ENCODE results near the gene WDR1.

DNA sequence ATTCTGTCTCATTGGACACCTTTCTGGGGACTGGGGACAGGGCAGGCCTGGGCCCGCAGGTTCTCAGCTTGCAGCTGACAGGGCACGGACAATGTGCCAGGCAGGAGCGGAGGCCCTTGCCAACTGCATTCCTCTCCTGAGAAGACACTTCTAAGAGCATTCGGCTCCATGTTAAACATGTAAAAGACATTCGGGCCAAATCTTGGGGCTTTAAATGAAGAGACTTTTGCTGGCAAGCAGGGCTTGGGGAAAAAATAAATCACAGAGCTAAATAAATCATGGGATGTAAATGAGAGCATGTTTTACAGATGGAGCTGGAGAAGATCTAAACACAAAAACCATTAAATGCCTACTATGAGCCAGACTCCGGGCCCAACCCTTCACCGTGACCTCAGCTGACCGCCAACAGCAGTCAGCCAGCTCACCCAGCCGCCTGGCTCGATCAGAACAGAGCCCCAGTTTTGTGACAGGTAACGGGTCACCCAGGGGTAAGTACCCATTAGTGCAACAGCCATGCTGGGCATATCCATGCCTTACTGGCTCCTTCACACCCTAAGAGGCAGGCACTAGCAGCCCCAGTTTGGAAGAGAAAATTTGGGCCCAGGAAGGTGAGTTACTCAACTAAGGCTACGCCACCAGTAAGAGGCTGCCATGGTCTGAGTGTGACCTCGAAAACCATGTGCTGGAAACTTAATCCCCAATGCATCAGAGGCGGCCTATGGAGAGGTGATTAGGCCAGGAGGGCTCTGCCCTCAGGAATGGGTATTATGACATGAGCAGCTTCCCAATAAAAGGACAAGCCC, 14.7 kb downstream of the WDR1 start:
- TF ChIP-seq PATZ1 (CRISPR knock-in tag; IDR thresholded peaks at IDR 0.05; ENCODE audit: borderline replicate concordance) (no peak), ARNTL (CRISPR knock-in tag; IDR thresholded peaks at IDR 0.05; ENCODE audit: borderline replicate concordance, low read depth) (no peak), TSHZ2 (CRISPR knock-in tag; IDR thresholded peaks at IDR 0.05) (no peak), CREB5 (CRISPR knock-in tag; IDR thresholded peaks at IDR 0.05; ENCODE audit: low read depth) (no peak), ZFP3 (CRISPR knock-in tag; IDR thresholded peaks at IDR 0.05) (no peak), TOX (CRISPR knock-in tag; IDR thresholded peaks at IDR 0.05; ENCODE audit: borderline replicate concordance) (no peak), CSDC2 (CRISPR knock-in tag; IDR thresholded peaks at IDR 0.05) (no peak), PPARA (CRISPR knock-in tag; IDR thresholded peaks at IDR 0.05; ENCODE audit: borderline replicate concordance) (no peak), SNAI2 (CRISPR knock-in tag; IDR thresholded peaks at IDR 0.05) (no peak), ZFP30 (CRISPR knock-in tag; IDR thresholded peaks at IDR 0.05) (no peak), POU6F1 (CRISPR knock-in tag; IDR thresholded peaks at IDR 0.05; ENCODE audit: borderline replicate concordance, low read depth) (no peak), RARB (CRISPR knock-in tag; IDR thresholded peaks at IDR 0.05) (no peak), ZNF565 (CRISPR knock-in tag; conservative IDR thresholded peaks at IDR 0.05; ENCODE audit: low read depth) (no peak), ZC3H10 (CRISPR knock-in tag; IDR thresholded peaks at IDR 0.05) (no peak)
